RWPE2 (cell line): ENCODE measurements around the gene KCNJ12.
"Not testable (repeated sequence)": the region's sequence is repeated elsewhere in the genome, so short reads cannot be mapped to it uniquely, and the experiment has no call there.

Source experiments
- ATAC-seq: fragments of 200-7000 bp; cut with Tn5 transposase; 3 replicates; pipeline ENCODE4 v1.9.1; 2021; ENCODE audit warnings: low read depth
- DNase-seq: peaks from one replicate; pipeline ENCODE4 v3.0.0-alpha.2; 2020; ENCODE audit warnings: low spot score
- H3K27ac ChIP-seq: fragments of 450-650 bp; 2 replicates; pipeline ENCODE4 v1.5.1; 2017; ENCODE audit warnings: mild to moderate bottlenecking; ENCODE audit not compliant: poor library complexity, severe bottlenecking
- H3K27me3 ChIP-seq: fragments of 250-450 bp; sonication (Bioruptor Pico); 2 replicates; pipeline ENCODE4 v1.5.1; 2021; ENCODE audit warnings: mild to moderate bottlenecking, moderate library complexity; ENCODE audit not compliant: insufficient read depth, poor library complexity, severe bottlenecking
- H3K36me3 ChIP-seq: fragments of 250-450 bp; sonication (Bioruptor Pico); 2 replicates; pipeline ENCODE4 v1.5.1; 2020; ENCODE audit warnings: low read depth, mild to moderate bottlenecking, moderate library complexity
- H3K4me1 ChIP-seq: fragments of 250-450 bp; sonication (Bioruptor Pico); 2 replicates; pipeline ENCODE4 v1.5.1; 2021; ENCODE audit warnings: mild to moderate bottlenecking, moderate library complexity; ENCODE audit not compliant: insufficient read depth, poor library complexity, severe bottlenecking
- H3K4me3 ChIP-seq: fragments of 250-450 bp; sonication (Bioruptor Pico); 2 replicates; pipeline ENCODE4 v1.5.1; 2021; ENCODE audit warnings: mild to moderate bottlenecking, moderate library complexity; ENCODE audit not compliant: severe bottlenecking
- H3K9me3 ChIP-seq: fragments of 250-450 bp; sonication (Bioruptor Pico); 2 replicates; pipeline ENCODE4 v1.5.1; 2021; ENCODE audit warnings: mild to moderate bottlenecking, moderate library complexity; ENCODE audit not compliant: severe bottlenecking
- TF ChIP-seq, protein P1 (sequence below): fragments of 450-650 bp; IDR thresholded peaks from one replicate; pipeline ENCODE4 v1.5.1; 2017; ENCODE audit warnings: mild to moderate bottlenecking, moderate library complexity; ENCODE audit not compliant: poor library complexity, severe bottlenecking

The KCNJ12 gene

DNA sequence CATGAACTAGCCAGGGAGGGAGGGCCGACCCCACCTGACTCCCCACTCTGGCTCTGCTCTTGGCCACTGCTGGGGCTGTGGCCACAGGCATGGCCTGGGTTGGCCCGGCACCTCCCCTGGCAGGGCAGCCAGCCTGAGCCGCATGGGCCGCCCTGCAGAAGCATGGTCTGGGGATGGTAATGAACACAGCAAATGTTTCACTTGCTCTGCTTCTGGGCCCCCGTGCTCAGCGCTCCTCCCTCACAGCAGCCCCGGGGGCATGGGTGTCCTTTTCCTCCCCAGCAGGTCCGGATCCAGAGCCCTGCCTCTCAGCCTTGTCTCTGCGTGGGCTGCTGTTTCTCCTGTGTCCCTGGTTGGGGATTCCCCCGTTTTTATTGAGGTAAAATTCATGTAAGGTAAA, 30.9 kb upstream of the KCNJ12 start:
- Histone ChIP-seq H3K36me3 (no peaks in the 10 kb centered on the region), H3K27me3 (no peaks in the 10 kb centered on the region), H3K4me3 (no peak overlapping the region), H3K9me3 (no peaks in the 10 kb centered on the region), H3K4me1 (no peaks in the 10 kb centered on the region), H3K27ac (no peak overlapping the region)
- TF ChIP-seq, protein P1, sequence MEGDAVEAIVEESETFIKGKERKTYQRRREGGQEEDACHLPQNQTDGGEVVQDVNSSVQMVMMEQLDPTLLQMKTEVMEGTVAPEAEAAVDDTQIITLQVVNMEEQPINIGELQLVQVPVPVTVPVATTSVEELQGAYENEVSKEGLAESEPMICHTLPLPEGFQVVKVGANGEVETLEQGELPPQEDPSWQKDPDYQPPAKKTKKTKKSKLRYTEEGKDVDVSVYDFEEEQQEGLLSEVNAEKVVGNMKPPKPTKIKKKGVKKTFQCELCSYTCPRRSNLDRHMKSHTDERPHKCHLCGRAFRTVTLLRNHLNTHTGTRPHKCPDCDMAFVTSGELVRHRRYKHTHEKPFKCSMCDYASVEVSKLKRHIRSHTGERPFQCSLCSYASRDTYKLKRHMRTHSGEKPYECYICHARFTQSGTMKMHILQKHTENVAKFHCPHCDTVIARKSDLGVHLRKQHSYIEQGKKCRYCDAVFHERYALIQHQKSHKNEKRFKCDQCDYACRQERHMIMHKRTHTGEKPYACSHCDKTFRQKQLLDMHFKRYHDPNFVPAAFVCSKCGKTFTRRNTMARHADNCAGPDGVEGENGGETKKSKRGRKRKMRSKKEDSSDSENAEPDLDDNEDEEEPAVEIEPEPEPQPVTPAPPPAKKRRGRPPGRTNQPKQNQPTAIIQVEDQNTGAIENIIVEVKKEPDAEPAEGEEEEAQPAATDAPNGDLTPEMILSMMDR = no peak
- ATAC-seq = no peak
- peak; percentile 44 for DNase-seq

DNA sequence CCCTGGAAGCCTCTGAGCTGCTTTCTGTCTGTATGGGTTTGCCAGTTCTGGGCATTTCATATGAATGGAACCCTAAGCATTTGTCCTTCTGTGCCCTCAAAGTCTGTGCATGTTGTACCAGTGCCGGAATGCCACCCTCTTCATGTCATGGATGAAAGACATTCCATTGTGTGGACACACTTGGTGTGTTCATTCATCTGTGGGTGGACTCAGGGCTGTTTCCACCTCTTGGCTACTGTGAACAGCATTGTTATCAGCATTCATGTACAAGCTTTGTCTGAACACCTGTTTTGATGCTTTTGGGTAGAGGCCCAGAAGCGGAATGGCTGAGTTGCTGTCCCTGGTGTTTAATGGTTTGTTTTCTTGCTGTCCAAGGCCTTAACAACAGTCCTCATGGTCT, 30.1 kb upstream of the KCNJ12 start:
- H3K27ac ChIP-seq, DNase-seq, H3K4me3 ChIP-seq, H3K4me1 ChIP-seq, H3K27me3 ChIP-seq, H3K36me3 ChIP-seq, H3K9me3 ChIP-seq, ATAC-seq: not testable (repeated sequence)

DNA sequence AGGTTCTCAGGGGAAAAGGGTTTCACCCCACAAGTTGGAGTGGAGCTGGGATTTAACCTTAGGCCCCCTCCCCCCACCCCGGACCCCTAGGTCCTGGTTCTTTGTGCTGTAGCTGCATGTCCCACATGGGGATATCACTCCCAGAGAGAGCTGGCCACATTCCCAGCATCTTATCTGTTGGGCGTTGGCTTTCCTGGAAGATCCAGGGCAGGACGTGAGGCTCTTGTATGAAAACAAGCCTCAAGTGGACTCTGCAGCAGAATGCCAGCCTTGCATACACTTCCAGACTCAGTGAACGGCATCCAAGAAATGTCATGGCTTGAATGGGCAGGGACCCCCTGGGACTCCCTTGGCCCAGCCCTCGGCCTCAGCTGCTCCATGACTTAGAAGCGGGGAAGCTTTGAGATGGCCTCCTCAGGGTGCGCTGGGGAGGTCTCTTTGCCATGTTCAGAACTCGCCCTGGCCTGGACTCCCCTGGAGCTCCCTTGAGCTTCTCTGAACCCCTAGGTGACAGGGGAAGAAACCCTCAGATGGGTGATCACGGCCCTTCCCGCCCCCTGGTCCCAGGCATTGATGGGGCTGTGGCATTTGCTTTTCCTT, 29.4 kb upstream of the KCNJ12 start:
- not testable (repeated sequence) for H3K27me3 ChIP-seq, H3K4me3 ChIP-seq, H3K9me3 ChIP-seq, ATAC-seq, H3K36me3 ChIP-seq, DNase-seq, H3K4me1 ChIP-seq, H3K27ac ChIP-seq

DNA sequence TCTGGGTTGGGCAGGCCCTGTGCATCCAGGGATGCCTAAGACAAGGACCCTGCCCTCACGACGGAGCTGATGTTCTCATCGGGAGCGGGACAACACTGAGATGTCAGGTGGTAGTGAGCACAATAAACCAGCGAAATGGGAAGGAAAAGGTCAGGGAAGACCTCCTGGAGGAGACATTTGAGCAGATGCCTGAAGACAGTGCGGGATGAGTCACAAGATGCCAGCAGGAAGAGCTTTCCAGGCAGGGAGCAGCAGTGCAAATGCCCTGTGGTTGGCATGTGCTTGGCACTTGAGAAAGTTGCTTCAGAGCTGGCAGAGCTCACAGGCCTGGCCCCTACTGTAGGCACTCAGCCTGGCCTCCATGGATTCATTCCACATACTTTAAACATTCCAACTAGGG, 28.5 kb upstream of the KCNJ12 start:
- H3K27ac ChIP-seq, H3K4me3 ChIP-seq, DNase-seq, ATAC-seq, H3K4me1 ChIP-seq, H3K9me3 ChIP-seq, H3K36me3 ChIP-seq, H3K27me3 ChIP-seq: not testable (repeated sequence)

DNA sequence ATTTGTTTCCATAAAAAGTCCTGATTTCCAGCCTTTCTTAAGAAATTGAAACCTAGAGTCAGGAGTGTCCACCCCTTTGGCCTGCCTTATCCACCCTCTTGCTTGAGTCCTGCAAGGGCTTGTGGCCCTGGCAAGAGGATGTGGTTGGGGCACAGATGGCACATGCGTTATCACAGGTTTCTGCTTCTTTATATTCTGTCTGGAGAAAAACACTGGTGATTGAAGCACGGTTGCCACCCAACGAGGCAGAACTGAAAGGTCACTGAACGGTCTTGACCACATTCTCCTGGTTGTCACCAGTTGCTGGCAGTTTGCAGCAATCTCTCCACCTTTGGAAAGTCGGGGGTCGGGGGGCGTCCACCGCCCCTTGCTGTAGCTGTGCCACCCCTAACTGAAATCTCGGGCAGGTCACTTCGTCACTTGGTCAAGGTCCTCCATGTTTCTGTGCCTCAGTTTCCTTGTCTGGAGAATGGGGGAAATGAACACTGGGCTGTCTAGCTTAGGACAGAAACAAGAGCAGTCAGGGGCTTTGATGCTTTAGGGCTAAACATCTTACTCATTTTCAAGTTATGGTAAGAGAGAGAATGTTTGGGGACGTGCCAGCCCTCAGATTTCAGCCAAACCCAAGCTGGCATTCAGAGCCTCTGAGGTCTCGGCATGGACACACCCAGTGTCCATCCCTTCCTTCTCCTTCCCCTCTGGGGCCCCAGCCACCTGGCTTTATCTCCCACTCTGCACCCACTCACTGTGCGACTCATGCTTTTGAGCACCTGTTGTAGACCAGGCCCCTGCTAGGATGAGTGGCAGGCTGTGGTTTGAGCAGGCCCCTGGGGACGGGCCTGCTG, 27.9 kb upstream of the KCNJ12 start:
- ATAC-seq = peak; percentile 68
- not testable (repeated sequence) for H3K4me1 ChIP-seq, H3K27ac ChIP-seq, H3K27me3 ChIP-seq, H3K9me3 ChIP-seq, DNase-seq, H3K4me3 ChIP-seq, H3K36me3 ChIP-seq

DNA sequence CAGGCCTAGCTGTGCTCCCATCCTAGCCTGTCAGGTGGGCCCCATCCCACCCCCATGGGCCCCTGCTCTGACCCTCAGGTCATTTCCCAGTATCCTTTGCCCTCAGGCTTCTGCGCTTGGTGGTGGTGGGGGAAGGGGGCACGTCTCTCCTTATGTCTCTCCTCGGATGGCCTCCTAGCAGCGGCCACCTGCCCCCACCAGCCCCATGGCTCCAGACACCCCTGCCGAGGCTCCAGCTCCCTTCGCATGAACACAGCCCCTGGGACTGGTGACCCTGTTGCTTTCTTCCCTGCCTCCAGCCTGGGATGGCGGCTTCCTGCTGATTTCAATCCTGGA, 27.3 kb upstream of the KCNJ12 start:
- not testable (repeated sequence) for H3K27ac ChIP-seq, H3K9me3 ChIP-seq, H3K36me3 ChIP-seq, H3K4me1 ChIP-seq, ATAC-seq, DNase-seq, H3K4me3 ChIP-seq, H3K27me3 ChIP-seq

DNA sequence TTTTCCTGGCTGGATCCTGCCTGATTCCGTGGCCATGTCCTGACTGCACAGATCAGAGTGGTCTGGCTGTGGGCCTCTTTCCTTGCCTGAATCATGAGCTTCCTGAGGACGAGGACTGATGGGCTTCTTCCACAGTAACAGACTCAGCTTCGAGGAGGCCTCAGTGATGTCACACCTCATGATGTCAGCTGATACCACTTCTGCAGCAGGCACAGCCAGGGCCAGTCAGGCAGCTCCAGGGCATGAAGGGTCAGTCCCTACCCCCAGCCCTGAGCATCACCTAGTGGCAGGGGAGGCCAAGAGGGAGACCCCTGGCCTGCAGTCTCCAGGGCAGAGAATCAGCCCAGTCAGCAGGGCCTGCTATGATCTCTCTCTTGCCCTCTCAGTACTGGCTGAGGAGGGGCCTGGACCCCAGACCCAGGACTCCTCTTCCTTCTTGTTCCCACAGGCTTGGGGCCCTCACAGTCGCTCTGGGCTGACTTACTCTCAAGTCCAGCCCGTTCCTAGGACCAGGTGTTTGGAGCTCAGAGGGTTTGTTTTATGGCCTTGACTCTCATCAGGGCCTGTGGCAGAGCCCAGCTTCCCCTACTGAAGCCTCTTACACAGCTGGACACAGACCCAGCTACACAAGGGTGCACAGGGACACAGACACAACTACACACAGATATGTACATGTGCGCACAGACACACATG, 26.7 kb upstream of the KCNJ12 start:
- not testable (repeated sequence) for H3K4me1 ChIP-seq, H3K27me3 ChIP-seq, ATAC-seq, H3K36me3 ChIP-seq, H3K4me3 ChIP-seq, DNase-seq, H3K9me3 ChIP-seq, H3K27ac ChIP-seq

DNA sequence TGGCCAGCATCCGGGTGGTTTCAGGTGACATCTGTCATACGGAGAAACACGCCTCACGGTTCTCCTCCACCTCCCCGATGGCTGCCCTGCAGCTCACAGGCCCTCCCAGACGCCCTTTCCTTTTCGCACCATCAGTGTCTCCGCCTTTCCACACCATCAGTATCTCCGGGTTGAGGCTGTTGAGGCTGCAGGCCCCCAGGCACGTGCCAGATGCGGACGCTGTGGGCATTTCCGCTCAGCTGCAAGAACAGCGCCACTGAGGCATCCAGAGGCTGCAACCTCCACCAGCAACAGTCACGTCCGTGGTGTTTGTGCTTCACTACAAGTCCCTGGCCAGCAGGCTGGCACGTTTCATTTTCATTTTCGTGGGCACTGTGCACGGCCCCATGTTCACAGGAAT, 25.7 kb upstream of the KCNJ12 start:
- H3K4me3 ChIP-seq, H3K9me3 ChIP-seq, H3K27ac ChIP-seq, H3K36me3 ChIP-seq, DNase-seq, H3K4me1 ChIP-seq, ATAC-seq, H3K27me3 ChIP-seq: not testable (repeated sequence)
